HG03571 (cell line): ENCODE results near the gene CFAP45.

Experiments
- ATAC-seq: cut with Tn5 transposase; IDR thresholded peaks from one replicate; pipeline ENCODE4 v1.9.1; 2021; ENCODE audit not compliant: unreplicated experiment

The CFAP45 gene

DNA sequence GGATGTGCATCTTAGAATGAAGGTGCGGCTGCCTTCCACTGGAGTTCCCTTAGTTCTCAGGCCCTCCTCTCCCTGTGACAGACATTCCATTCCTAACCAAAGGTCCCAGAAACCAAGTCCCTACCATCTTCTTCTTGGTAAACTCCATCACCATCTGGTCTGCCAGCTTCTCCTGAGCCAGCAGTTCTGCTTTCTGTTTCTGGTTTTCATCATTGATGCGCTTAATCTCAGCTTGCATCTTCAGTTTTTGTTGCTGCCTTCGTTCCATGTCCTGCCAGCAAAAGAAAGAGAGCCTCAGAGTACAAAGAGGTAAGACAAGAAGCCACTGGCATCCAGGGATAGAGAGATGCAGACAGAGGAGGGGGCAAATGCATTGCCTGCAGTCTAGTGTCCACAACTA lies 19.5 kb downstream of the CFAP45 start:
- ATAC-seq, result no peak

DNA sequence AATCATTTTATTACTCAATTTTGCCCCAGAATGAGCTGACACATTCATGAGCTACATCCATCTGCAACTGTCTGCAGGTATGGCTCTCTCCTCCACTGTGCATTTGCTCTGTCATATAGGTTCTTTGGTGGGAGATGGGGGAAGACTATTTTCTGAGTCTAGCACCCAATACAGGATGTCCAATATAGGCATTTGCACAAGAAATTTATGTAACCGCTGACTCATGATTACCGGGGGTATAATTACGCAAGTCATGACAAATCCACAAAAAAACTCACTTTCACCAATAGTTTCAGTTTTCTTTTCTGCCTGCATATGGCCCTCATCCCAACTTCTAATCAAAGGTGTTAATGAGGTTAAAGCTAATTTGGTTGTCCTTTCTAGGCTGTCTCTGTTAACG lies 20.0 kb downstream of the CFAP45 start:
- ATAC-seq, result no peak

DNA sequence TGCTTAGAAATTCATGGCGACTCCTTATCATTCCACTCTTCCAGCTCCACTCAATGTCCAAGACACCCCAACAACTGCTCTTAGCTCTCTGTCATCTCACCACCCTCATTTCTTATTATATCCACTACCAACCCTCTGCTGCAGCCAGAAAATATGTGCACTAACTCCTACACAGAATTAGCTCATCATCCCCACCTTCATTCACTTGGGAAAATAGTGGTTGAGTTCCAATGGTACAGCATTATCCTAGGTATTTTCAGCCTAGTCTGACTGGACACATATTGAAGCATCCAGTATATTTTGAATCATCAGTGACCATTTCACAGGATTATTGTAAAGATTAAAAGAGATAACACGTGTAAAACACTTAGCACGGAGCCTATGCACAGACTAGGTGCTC lies 20.8 kb downstream of the CFAP45 start:
- no peak for ATAC-seq

DNA sequence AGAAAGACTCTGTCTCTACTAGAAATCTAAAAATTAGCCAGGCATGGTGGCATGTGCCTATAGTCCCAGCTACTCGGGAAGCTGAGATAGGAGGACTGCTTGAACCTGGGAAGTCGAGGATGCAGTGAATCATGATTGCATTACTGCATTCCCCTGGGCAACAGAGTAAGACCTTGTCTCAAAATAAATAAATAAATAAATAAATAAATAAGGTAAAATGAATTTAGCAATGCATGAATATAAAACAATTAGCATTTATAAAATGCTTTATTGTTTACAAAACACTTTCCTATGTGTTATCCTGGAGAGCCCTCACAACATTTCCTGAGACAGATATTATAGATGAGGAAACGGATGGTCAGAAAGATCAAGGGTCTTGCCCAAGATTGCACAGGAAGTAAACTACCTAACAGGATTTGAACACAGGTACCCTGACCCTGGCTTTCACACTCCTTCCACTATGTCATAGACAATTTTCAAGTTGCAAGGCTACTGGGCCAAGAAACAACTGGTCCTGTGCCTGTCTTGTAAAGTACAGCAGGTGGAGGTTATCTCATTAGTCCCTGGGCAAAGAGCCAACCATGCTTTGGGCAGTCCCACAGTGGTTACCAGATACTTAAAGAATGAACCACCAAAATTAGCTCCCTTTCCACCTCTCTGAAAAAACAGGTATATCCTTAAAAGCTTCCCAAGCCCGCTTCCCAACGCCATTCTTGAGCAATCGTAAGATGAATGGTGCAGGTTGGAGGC lies 22.1 kb downstream of the CFAP45 start:
- ATAC-seq, result no peak

DNA sequence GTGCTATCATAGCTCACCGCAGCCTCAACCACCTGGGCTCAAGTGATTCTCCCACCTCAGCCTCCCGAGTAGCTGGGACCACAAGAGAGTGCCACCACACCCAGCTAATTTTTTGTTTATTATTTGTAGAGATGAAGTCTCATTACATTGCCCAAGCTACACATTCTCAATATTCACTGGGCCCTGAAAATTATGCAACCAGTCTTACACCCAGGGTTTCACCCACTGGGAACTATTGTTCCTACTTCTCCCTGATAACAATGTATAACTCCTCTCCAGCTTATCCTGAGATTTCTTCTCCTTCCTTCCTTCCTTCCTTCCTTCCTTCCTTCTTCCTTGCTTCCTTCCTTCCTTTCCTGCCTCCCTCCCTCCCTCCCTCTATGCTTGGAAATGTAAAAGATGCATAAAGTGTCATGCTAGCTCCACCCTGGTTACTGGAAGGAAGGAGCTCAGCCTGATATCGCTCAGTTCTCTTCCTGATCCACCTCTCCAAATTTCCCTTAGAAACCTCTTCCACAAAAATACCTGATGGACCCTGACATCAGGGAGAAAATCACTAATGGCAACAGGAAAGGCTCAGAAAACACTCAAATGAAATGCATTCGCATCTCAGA lies 26.3 kb downstream of the CFAP45 start:
- no peak for ATAC-seq

DNA sequence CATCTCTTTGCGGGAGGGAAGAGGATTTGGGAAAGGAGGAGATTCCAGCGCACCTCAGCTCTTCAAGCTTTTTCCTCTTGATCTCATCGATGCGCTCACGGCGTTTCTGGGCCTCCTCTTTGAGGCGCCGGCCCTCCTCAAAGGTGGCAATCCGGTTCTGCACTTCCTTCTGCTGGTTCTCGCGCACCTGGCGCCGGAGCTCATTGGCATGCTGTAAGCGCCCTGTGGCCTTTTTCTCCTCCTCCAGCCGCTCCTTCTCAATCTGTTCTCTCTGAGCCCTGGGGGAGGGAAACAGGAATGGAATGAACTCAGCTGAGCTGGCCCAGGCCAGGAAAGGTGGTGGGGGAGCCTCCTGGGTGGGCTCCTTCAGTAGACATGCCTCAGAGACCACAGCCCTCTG lies 27.1 kb downstream of the CFAP45 start:
- no peak for ATAC-seq

DNA sequence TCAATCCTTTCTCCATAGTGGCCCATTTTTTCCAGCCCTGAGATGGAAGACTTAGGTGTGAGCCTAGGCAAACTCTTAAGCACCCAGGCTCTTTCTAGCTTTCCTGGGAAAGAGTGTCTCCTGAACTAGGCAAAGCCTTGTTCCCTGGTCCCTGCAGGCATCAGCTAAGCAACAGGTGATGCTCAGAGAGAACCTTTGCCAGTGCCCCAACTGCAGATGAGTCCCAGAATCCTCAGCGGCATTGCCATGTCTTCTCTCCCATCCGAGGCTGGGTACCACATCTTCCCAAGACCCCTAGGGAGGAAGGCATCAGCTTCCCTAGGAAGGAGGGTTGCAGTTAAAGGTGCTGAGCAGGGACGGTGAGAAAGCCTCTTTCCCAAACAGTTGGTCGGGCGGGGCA lies 29.3 kb downstream of the CFAP45 start:
- no peak for ATAC-seq

DNA sequence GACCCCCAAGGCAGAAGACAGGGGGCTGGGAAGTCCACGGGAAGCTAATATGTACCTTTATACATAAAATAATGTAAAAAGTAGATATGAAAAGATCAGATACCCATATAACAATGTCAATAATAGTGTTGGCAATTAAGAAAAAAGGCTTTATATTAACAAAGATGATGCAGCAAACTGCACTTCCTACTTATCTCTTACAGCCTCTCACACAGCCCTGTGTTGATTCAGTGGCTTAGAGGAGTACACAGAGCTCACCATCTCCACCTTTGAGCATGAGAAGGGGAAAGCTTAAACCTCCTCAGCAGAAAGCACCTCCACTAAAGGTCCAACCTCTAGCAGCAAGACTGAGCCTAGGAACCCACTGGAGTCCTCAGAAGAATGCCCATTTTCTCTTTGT lies 30.4 kb downstream of the CFAP45 start:
- no peak for ATAC-seq

DNA sequence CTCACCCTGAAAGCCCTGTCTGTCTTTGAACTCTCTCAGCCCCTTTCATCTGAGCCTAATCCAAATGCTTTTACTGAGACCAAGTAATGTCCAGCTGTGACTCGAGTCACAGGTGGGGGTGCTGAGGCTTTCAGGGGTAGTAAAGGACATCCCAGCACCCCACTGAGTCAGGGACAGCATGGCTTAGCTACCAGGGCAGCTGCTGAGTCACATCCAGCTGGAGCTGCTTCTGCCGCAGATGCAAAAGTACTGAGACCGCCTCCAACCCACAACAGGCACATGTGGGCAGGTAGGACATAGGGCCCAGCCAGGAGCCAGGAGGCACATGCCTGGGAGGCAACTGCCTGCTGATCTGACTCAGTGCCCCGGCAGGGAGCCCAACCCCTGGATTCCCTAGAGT lies 30.8 kb downstream of the CFAP45 start:
- ATAC-seq, result no peak

DNA sequence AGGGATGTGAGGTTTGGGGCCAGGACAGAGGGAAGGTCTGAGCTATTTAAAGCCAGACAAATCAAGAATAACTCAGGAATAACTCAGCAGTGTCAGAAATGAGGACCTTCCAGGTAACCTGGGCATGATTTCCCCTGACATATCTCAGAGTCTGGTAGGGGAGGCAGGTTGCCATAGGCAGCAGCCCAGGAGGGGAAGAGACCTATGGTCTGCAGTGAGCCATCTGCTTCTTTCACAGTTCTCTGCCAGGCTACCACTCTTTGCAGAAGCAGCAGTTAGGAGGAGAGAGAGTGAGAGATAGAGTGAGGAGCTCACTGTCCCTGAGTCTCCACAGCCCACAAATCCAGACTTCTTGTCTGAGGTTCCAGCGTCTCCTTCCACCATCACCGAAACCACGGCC lies 31.2 kb downstream of the CFAP45 start:
- no peak for ATAC-seq

DNA sequence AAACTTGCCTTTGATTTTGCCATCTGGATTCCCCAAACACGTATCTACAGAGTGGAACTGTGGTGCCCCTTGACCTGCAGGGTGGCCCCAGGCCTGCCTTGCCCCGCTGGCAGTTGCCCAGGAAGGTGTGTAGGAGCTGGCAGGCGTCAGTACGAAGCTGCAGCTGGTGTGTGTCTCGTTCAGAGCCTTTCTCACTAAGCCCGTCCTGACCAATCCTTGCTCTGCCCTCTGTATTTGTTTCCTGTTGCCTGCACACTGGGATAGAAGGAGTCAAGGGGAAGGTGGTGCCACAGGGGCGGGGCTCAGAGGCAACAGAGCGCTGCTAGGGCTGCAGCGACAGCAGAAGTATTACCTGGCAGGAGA lies 32.3 kb downstream of the CFAP45 start:
- ATAC-seq, result no peak

DNA sequence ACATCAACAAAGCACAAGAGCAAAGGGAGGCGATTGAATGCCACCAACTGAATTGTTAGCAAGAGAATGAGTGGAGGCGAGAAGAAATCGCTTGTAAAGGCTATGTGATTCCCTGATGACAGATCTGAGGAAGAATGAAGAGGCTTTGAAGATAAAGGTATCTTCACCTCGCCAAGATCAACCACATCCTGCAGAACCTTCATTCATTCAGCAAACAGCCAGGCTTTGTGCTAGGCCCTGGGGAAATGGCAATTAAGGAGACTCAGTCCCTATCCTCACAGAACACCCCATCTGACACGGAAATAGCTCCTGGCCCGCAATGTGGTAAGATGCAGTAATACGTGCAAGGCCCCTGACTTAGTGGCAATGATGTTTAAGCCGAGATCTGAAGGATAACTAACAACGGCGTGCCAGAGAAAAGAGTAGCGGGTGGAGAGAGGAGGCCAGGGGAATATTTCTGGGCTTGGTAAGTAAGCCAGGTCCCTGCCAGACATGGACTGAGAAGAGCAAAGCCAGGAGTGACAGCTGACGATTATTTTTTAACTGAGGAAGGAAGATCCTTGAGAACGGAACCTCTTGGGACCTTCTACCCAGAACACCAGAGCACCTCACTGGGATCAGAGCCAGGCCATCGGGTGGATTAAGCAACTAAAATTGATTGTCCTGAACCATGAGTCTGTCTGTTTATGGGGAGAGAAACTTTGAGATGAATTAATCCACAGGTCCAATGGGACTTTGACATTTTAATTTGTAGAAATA lies 32.9 kb downstream of the CFAP45 start:
- no peak for ATAC-seq

DNA sequence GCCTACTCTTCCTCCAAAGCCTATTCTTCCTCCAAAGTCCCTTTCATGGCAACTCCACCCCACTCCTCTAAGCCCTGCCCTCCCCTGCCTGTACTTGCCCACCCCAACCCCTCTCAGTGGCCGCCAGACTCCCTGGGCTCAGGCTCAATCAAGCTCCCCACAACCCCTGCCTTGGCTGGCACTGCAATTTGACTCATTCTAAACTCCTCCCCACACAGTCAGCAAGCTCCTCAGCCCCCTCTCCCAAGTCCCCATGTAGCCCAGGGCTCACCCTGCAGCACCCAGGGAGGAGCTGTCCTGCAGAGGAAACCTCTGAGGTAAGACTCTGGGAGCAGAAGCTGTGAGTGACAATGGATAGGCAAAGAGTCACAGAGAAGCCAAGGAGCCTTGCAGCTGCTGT lies 33.9 kb downstream of the CFAP45 start:
- no peak for ATAC-seq

DNA sequence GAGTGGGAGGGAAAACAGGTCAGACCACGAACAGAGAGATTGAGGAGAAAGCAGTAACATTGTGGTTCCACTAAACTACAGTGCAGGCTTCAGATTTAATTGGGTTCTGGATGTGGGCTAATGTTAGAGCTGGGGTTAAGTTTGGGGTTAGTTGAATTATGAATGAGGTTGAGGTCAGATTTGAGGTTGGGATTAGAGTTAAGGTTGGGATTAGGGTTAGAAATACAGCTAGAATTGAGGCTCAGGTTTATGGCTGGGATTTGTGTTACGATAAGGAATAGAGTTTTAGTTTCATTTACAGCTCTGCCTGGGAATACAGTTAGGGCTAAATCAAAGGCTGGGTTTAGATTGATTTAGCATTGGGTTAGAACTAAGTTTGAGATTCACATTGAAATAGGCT lies 35.7 kb downstream of the CFAP45 start:
- ATAC-seq, result no peak

DNA sequence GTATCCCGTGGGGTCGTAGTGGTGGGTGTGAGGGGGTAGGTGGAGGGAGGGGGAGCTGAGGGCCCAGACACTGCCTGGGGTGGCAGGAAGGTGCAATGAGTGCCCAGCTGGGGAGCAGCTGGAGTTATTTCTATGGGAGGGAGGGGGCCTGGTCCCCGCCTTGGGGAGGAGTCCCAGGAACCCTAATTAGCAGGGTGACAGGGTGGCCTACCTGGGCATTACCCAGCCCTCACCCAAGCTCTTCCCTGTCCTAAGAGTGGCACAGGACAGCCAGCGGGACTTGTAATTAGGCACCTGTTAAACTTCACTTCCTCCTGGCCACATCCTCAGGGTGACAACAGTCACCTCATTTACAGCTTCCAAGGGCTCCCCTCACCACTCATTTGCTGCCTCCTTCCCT lies 37.4 kb downstream of the CFAP45 start, which contains the start of gene VSIG8:
Gene VSIG8, minus strand, starts transcription at position 101 of the 400 bp plus-strand sequence. CDS start 136 bp downstream, outside the sequence.
- no peak for ATAC-seq

DNA sequence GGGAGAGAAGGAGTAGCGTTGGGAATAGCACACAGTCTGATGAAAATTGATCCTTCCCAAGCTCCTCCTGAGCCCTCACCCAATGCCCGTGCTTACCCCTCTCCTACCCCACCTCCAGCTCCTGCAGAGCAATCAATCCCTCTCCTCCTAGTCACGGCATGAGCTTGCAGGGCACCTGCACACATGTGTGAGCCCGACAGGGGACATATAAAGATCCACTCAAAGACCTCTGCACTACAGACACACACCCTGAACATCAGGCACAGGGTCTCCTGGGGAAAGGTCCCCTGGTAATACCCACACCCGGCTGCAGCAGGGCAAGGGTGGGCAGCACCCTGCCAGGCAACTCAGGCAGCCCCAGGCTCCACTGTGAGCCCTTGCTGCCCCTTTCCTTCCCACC lies 37.9 kb downstream of the CFAP45 start:
- no peak for ATAC-seq

DNA sequence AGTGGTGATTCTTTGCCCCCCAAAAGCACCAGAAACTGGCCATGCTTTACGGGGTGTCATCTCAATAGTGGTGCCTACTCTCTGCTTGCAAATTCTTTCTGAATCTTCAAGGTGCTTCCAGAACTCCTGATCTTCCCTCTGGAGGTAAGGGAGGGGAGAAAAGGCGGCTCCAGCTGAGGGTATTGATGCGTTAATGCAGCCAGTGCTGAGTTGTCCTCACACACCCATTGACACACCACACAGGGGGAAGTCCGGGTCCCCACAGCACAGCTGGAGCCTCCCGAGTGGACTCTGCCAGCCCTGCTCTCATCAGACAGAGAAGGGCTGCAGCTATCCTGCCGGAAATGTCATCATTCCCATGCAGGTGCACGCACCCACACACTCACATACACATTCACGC lies 38.7 kb downstream of the CFAP45 start:
- ATAC-seq, result no peak

DNA sequence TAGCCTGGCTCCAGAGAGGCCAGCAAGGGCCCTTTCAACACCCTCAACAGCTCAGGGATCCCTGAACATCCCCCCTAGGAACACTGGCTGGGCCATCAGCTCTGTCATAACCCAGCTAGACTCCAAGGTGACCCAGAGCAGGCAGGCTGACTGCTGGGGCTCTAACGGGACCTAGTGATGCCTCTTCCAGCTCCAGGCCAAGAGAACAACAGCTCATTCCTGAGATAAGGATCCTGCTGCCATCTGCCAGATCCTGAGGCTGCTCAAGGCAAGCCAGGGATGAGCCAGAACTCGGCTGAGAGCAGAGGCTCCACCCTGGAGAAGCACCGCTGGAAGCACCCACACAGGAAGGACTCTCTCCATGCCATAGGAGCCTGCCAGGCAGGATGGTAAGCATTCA lies 39.5 kb downstream of the CFAP45 start:
- ATAC-seq, result no peak

DNA sequence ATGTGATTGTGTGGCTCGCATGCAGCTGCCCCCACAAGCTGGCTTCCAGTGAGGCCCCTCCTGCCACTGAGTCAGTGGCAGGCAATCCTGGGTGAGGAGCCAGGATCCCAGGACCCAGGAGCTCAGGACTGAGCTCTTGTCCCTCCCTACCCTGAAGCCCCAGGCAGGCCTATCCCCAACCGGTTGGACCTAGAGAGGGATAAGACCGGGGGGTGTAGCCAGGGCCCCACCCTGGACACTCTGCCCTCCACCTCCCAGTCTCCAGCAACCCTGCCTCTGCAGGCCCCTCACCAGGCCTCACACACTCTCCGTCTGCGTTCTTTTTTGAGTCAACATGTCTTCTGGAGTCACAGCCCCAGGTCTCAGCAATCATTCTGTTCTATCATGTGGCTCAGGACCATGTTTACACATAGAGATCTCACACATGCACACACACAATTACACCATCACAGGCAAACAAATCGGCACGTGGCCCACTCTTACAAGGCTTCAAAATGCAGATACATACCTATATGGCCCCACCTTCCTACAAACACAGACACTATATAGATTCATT lies 40.1 kb downstream of the CFAP45 start:
- ATAC-seq, result no peak

DNA sequence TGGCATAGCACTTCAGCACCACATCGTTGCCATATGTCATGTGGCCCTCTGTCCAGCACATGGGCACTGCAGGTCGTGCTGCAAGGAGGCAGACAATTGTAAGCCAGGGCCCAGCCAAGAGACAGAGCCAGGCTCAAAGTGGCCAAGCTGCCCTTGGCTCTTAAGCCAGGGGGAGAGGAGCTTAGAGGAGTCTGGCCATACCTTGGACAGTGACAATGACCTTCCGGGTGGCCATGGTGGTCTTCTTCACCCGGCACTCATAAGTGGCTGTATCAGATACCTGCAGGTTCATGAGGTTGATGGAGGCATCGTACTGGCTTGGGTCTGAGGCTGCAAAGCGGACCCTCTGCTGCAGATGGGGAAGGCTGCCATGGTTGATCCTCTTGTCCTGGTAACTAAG lies 42.1 kb downstream of the CFAP45 start:
- ATAC-seq, result no peak

DNA sequence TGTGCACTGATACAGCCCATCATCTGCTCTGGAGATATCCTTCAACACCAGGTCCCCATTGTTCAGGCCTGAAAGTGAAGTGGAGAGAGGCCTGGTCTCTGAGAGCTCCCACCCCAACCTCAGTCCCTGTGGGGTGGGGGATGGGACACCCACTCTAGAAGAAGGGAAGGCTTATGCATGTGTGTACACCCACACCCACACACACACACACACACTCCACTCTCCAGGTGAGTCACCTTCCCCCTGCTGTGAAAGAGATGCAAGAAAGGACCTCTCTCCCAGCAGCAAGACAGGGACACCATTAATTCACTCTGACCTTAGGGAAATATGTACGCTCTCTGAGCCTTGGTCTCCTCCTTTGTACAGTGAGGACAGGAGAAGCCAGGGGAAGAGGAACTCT lies 43.4 kb downstream of the CFAP45 start:
- ATAC-seq, result no peak

DNA sequence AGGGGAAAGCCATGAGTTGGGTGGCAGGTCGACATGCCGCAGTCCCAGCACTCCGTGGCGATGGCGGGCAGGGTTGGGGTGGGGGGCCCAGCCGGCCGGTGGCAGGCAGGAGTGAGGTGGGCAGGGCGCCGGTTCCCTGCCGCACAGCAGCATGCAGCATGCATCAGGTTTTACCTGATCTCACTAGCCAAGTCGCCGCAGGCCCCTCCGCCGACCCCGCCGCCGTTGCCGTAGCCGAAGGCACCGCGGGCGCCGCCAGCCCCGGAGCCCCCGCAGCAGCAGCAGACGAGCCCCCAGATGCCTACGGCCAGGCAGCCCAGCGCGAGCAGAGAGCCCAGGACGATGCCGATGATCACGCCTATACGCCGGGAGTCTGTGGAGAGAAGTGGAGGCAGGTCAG lies 44.3 kb downstream of the CFAP45 start:
- no peak for ATAC-seq
